SKM-1 treated with dmso at 0.1 percent for 144 hours (cell line): ENCODE data around the gene KLK2.

ENCODE experiments used
- DNase-seq: peaks from one replicate; lab custom pipeline; 2025; ENCODE audit not compliant: unreplicated experiment; lab: John Stamatoyannopoulos, UW

KLK2 gene

DNA sequence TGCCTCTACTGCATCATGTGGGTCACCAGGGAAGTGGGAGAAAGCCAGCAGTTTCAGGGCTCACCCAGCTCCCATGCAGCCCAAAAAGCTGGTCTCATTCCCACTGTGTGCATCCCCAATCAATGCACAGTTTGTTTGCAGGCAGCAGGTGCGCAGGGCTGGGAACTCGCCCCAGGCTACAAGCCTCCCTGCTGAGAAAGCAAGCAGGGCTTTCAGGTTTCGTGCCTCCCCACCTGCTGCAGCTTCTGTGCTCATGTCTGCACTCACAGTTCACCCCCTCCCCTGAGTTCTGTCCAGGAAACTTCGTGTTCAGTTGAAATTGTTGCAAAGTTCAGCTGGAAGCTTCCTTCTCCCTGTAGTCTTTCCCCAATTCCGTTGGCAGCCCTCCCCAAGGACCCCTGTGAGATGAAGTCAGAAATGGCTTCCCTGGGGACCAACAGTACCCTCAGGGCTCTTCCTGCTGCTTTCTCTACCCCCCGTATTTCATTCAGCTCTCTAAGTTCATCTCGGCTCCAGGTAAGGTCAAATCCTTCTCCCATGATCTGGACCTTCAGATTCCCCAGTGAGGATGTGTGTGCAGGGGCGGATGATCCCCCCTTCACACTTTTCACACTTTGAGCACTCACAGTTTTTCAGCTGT lies 28.8 kb upstream of the KLK2 start:
- DNase-seq, result no peak

DNA sequence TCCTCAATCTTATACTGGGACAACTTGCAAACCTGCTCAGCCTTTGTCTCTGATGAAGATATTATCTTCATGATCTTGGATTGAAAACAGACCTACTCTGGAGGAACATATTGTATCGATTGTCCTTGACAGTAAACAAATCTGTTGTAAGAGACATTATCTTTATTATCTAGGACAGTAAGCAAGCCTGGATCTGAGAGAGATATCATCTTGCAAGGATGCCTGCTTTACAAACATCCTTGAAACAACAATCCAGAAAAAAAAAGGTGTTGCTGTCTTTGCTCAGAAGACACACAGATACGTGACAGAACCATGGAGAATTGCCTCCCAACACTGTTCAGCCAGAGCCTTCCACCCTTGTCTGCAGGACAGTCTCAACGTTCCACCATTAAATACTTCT lies 22.5 kb upstream of the KLK2 start:
- no peak for DNase-seq

DNA sequence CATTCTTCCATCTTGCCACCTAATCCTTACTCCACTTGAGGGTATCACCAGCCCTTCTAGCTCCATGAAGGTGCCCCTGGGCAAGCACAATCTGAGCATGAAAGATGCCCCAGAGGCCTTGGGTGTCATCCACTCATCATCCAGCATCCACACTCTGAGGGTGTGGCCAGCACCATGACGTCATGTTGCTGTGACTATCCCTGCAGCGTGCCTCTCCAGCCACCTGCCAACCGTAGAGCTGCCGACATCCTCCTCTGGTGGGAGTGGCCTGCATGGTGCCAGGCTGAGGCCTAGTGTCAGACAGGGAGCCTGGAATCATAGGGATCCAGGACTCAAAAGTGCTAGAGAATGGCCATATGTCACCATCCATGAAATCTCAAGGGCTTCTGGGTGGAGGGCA lies 21.6 kb upstream of the KLK2 start:
- no peak for DNase-seq

DNA sequence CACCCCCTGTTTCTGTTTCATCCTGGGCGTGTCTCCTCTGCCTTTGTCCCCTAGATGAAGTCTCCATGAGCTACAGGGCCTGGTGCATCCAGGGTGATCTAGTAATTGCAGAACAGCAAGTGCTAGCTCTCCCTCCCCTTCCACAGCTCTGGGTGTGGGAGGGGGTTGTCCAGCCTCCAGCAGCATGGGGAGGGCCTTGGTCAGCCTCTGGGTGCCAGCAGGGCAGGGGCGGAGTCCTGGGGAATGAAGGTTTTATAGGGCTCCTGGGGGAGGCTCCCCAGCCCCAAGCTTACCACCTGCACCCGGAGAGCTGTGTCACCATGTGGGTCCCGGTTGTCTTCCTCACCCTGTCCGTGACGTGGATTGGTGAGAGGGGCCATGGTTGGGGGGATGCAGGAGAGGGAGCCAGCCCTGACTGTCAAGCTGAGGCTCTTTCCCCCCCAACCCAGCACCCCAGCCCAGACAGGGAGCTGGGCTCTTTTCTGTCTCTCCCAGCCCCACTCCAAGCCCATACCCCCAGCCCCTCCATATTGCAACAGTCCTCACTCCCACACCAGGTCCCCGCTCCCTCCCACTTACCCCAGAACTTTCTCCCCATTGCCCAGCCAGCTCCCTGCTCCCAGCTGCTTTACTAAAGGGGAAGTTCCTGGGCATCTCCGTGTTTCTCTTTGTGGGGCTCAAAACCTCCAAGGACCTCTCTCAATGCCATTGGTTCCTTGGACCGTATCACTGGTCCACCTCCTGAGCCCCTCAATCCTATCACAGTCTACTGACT lies 18.4 kb upstream of the KLK2 start, which contains the start of gene KLK3:
Gene KLK3, plus strand, starts transcription at position 280 of the 775 bp plus-strand sequence. Its CDS starts 41 bp downstream, at position 321.
- DNase-seq, result no peak

DNA sequence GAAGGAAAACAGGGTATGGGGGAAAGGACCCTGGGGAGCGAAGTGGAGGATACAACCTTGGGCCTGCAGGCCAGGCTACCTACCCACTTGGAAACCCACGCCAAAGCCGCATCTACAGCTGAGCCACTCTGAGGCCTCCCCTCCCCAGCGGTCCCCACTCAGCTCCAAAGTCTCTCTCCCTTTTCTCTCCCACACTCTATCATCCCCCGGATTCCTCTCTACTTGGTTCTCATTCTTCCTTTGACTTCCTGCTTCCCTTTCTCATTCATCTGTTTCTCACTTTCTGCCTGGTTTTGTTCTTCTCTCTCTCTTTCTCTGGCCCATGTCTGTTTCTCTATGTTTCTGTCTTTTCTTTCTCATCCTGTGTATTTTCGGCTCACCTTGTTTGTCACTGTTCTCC lies 15.9 kb upstream of the KLK2 start:
- no peak for DNase-seq

DNA sequence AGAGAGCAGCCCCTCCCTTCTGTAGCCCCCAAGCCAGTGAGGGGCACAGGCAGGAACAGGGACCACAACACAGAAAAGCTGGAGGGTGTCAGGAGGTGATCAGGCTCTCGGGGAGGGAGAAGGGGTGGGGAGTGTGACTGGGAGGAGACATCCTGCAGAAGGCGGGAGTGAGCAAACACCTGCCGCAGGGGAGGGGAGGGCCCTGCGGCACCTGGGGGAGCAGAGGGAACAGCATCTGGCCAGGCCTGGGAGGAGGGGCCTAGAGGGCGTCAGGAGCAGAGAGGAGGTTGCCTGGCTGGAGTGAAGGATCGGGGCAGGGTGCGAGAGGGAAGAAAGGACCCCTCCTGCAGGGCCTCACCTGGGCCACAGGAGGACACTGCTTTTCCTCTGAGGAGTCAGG lies 14.4 kb upstream of the KLK2 start:
- no peak for DNase-seq

DNA sequence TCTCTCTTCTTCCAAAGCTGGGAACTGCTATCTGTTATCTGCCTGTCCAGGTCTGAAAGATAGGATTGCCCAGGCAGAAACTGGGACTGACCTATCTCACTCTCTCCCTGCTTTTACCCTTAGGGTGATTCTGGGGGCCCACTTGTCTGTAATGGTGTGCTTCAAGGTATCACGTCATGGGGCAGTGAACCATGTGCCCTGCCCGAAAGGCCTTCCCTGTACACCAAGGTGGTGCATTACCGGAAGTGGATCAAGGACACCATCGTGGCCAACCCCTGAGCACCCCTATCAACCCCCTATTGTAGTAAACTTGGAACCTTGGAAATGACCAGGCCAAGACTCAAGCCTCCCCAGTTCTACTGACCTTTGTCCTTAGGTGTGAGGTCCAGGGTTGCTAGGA lies 13.4 kb upstream of the KLK2 start:
- DNase-seq, result no peak

DNA sequence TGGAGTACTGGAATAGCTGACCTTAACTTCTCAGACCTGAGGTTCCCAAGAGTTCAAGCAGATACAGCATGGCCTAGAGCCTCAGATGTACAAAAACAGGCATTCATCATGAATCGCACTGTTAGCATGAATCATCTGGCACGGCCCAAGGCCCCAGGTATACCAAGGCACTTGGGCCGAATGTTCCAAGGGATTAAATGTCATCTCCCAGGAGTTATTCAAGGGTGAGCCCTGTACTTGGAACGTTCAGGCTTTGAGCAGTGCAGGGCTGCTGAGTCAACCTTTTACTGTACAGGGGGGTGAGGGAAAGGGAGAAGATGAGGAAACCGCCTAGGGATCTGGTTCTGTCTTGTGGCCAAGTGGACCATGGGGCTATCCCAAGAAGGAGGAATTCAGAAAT lies 12.2 kb upstream of the KLK2 start:
- no peak for DNase-seq

DNA sequence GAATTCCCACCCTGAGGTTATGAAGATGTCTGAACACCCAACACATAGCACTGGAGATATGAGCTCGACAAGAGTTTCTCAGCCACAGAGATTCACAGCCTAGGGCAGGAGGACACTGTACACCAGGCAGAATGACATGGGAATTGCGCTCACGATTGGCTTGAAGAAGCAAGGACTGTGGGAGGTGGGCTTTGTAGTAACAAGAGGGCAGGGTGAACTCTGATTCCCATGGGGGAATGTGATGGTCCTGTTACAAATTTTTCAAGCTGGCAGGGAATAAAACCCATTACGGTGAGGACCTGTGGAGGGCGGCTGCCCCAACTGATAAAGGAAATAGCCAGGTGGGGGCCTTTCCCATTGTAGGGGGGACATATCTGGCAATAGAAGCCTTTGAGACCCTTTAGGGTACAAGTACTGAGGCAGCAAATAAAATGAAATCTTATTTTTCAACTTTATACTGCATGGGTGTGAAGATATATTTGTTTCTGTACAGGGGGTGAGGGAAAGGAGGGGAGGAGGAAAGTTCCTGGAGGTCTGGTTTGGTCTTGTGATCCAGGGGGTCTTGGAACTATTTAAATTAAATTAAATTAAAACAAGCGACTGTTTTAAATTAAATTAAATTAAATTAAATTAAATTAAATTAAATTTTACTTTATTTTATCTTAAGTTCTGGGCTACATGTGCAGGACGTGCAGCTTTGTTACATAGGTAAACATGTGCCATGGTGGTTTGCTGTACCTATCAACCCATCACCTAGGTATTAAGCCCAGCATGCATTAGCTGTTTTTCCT lies 11.5 kb upstream of the KLK2 start:
- DNase-seq, result no peak

DNA sequence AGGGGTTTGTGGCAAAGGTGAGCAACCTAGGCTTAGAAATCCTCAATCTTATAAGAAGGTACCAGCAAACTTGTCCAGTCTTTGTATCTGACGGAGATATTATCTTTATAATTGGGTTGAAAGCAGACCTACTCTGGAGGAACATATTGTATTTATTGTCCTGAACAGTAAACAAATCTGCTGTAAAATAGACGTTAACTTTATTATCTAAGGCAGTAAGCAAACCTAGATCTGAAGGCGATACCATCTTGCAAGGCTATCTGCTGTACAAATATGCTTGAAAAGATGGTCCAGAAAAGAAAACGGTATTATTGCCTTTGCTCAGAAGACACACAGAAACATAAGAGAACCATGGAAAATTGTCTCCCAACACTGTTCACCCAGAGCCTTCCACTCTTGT lies 3.8 kb upstream of the KLK2 start:
- DNase-seq, result no peak

DNA sequence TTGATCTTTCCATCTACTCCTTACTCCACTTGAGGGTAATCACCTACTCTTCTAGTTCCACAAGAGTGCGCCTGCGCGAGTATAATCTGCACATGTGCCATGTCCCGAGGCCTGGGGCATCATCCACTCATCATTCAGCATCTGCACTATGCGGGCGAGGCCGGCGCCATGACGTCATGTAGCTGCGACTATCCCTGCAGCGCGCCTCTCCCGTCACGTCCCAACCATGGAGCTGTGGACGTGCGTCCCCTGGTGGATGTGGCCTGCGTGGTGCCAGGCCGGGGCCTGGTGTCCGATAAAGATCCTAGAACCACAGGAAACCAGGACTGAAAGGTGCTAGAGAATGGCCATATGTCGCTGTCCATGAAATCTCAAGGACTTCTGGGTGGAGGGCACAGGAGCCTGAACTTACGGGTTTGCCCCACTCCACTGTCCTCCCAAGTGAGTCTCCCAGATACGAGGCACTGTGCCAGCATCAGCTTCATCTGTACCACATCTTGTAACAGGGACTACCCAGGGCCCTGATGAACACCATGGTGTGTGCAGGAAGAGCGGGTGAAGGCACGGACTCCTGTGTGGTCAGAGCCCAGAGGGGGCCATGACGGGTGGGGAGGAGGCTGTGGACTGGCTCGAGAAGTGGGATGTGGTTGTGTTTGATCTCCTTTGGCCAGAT lies 2.7 kb upstream of the KLK2 start:
- no peak for DNase-seq

DNA sequence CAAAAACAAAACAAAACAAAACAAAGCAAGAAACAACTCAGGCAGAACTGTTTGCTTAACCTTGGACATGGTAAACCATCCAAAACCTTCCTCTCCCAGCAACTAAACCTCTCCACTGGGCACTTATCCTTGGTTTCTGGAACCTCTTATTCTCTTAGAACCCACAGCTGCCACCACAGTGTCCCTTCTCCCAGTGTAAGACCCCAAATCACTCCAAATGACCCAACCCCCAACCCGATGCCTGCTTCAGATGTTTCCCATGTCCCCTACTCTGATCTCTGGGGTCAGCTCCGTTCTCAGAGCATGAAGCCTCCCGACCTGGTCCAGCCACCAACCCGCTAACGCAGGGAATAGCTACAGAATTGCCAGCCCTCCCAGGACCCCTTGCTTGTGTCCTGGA lies 972 bp downstream of the KLK2 start:
- no peak for DNase-seq

DNA sequence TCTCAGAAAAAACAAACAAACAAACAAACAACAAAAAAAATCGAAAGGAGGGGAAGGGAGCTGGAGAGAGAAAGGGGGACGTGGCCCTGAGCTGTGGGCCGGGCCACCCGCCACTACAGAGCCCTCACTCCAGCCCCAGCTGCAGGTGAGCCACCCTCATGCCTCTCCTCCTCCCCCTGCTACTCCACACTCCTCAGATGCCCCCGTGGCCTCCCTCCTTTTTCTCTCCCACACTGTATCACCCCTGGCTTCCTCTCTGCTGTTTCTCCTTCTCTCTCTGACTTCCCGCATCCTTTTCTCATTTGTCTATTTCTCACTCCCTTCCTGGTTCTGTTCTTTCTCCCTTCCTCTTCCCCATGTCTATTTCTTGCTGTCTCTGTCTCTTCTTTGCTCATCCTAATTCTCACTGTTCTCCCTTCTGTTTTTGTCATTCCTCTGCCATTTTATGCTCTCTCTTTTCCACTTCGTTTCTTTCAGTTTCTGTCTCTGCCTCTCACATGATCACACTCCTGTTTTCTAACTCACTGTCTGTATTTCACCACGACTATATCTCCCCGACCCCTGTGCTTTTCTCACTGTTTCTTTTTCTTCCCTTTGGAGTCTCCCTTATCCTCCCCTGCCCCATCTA lies 2.7 kb downstream of the KLK2 start:
- no peak for DNase-seq

DNA sequence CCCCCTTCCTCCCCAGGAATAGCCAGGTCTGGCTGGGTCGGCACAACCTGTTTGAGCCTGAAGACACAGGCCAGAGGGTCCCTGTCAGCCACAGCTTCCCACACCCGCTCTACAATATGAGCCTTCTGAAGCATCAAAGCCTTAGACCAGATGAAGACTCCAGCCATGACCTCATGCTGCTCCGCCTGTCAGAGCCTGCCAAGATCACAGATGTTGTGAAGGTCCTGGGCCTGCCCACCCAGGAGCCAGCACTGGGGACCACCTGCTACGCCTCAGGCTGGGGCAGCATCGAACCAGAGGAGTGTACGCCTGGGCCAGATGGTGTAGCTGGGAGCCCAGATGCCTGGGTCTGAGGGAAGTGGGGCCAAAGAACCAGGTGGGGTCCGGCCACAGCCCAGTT lies 3.2 kb downstream of the KLK2 start:
- no peak for DNase-seq

DNA sequence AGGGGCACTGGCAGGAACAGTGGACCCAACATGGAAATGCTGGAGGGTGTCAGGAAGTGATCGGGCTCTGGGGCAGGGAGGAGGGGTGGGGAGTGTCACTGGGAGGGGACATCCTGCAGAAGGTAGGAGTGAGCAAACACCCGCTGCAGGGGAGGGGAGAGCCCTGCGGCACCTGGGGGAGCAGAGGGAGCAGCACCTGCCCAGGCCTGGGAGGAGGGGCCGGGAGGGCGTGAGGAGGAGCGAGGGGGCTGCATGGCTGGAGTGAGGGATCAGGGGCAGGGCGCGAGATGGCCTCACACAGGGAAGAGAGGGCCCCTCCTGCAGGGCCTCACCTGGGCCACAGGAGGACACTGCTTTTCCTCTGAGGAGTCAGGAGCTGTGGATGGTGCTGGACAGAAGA lies 4.1 kb downstream of the KLK2 start:
- DNase-seq, result no peak

DNA sequence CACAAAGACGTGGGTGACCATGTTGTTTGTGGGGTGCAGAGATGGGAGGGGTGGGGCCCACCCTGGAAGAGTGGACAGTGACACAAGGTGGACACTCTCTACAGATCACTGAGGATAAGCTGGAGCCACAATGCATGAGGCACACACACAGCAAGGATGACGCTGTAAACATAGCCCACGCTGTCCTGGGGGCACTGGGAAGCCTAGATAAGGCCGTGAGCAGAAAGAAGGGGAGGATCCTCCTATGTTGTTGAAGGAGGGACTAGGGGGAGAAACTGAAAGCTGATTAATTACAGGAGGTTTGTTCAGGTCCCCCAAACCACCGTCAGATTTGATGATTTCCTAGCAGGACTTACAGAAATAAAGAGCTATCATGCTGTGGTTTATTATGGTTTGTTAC lies 5.6 kb downstream of the KLK2 start:
- no peak for DNase-seq

DNA sequence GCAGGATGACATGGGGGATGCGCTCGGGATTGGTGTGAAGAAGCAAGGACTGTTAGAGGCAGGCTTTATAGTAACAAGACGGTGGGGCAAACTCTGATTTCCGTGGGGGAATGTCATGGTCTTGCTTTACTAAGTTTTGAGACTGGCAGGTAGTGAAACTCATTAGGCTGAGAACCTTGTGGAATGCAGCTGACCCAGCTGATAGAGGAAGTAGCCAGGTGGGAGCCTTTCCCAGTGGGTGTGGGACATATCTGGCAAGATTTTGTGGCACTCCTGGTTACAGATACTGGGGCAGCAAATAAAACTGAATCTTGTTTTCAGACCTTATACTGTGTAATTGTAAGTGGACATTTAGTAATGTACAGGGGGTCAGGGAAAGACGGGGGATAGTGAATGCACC lies 7.0 kb downstream of the KLK2 start:
- no peak for DNase-seq

DNA sequence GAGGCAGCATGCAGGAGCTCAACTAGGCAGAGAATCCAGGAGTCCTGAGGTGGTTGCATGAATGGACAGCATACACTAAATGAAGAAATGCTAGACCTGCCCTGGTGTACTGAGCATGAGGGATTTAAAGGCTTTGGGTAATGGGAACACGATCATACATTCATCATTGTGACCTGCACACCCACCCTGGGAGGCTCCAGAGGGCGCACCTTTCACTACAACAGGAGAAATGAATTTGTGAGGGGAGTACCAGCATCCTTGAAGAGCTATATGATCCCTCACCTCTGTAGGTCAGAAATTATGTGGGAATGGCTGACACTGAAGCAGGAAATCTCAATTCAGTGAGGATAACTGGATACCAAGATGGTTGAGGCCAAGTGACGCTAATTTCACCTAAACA lies 8.9 kb downstream of the KLK2 start:
- DNase-seq, result no peak

DNA sequence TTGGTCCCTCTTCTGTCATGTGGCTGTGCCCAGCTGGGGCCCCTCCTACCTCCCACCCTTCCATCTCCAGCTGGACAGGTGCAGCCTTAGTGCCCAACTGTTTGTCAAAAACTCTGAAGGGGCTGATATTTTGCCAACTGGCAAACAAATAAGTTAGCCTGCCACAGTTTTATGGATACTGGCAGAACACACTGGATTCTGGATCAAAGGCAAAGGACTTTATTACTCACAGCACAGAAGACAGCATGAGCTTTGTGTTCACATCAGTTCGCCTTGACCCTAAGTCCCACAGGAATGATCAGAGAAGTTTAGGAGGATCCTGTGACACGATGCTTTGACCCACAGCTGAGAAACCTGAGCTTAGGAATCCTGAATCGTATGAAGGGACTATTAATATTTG lies 16.4 kb downstream of the KLK2 start:
- no peak for DNase-seq

DNA sequence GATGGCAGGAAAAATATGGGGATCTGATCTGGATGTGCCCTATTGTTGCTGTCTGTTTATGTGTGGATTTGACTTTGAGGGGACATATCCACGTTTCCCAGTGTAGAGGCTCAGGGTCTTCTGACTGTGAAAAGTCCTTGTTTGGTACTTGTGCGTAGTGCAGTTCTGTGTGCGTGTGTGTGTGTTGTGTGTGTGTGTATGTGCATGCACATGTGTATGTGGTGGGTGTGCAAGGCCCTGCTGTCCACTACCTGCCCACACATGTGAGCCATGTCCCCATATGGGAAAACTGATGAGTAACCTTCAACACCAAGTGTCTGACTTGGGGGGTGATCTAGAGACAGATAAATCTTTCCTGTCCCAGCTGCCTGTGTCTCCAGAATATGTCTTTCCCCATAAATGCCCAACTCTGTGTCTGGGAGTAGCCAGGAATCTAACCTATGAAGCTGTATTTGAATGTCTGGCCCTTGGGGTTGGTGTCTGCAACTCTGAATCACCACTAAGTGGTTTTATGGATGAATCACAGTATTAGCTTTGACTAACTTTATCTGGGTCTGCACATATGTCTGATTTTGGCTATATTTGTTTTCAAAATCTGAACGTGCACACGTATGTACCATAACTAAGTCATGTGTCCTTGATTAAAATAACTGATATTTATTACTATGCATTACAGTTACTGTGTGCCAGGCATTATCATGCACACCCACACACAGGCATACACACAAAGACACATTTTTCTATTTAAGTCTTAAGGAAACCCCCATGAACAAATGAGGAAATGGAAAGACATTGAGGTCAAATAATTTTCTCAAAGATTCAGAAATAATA lies 17.4 kb downstream of the KLK2 start:
- no peak for DNase-seq
